HEK293 (cell line): ENCODE data around the gene CELA1.
"Not testable (repeated sequence)": the region's sequence is repeated elsewhere in the genome, so short reads cannot be mapped to it uniquely, and the experiment has no call there.

ENCODE experiments used
- CTCF ChIA-PET: fragments of 350-600 bp; formaldehyde crosslinking; extraction: SDS; loops from one replicate; lab custom pipeline; 2021; ENCODE audit warnings: antibody characterized with exemption; lab: Yijun Ruan, JAX
- POLR2A ChIA-PET: fragments of 300-600 bp; formaldehyde crosslinking; extraction: SDS; loops from one replicate; lab custom pipeline; 2020; ENCODE audit warnings: antibody characterized with exemption, inconsistent platforms; lab: Yijun Ruan, JAX
- H3K27ac ChIP-seq: fragments of 200-500 bp; sonication (Bioruptor generic); 2 replicates; pipeline ENCODE4 v1.5.1; 2014; ENCODE audit warnings: low read depth, low read length, control low read depth, inconsistent platforms; ENCODE audit errors: extremely low read depth
- H3K36me3 ChIP-seq, 2 experiments: fragments of 200-500 bp in 1 of 2; sonication (Bioruptor generic) in 1 of 2; 1 replicate in 1 of 2; 2 replicates in 1 of 2; pipeline ENCODE4 v1.5.1; 2014 to 2017; ENCODE audit warnings: inconsistent platforms in 2 of 2, low read length in 2 of 2; ENCODE audit not compliant: control insufficient read depth in 2 of 2, insufficient read depth in 1 of 2
- H3K4me1 ChIP-seq: fragments of 200-500 bp; sonication (Bioruptor generic); 2 replicates; pipeline ENCODE4 v1.5.1; 2014; ENCODE audit warnings: mild to moderate bottlenecking, low read length, inconsistent platforms; ENCODE audit not compliant: control insufficient read depth, insufficient read depth
- H3K4me3 ChIP-seq: 2 replicates; pipeline ENCODE4 v1.5.1; 2011; ENCODE audit warnings: low read depth, mild to moderate bottlenecking, control low read depth, low read length, moderate library complexity
- H3K9me3 ChIP-seq: fragments of 200-500 bp; sonication (Bioruptor generic); 2 replicates; pipeline ENCODE4 v1.5.1; 2014; ENCODE audit warnings: low read depth, low read length, inconsistent platforms; ENCODE audit not compliant: control insufficient read depth, insufficient read depth
- HOXC10 ChIP-seq: sonication (generic); formaldehyde crosslinking; IDR thresholded peaks from 2 replicates; pipeline ENCODE4 v1.8.1; 2023; ENCODE audit warnings: mild to moderate bottlenecking, missing genetic modification reagents
- ZBTB8A ChIP-seq: fragments of 450-650 bp; formaldehyde crosslinking; IDR thresholded peaks from 2 replicates; pipeline ENCODE4 v1.5.1; 2016; ENCODE audit warnings: missing biosample characterization, missing genetic modification characterization
- ZNF155 ChIP-seq: fragments of 450-650 bp; formaldehyde crosslinking; IDR thresholded peaks from 2 replicates; pipeline ENCODE4 v1.5.1; 2016; ENCODE audit warnings: missing biosample characterization, missing genetic modification characterization
- ZNF175 ChIP-seq: fragments of 450-650 bp; formaldehyde crosslinking; IDR thresholded peaks from 2 replicates; pipeline ENCODE4 v1.5.1; 2016; ENCODE audit warnings: missing biosample characterization, missing genetic modification characterization
- ZNF302 ChIP-seq: fragments of 450-650 bp; formaldehyde crosslinking; IDR thresholded peaks from 2 replicates; pipeline ENCODE4 v1.5.1; 2016; ENCODE audit warnings: missing biosample characterization, missing genetic modification characterization, low read depth
- ZNF404 ChIP-seq: fragments of 450-650 bp; formaldehyde crosslinking; IDR thresholded peaks from 2 replicates; pipeline ENCODE4 v1.5.1; 2017; ENCODE audit warnings: missing biosample characterization, missing genetic modification characterization
- ZNF426 ChIP-seq: fragments of 450-650 bp; formaldehyde crosslinking; IDR thresholded peaks from 2 replicates; pipeline ENCODE4 v1.5.1; 2017; ENCODE audit warnings: missing biosample characterization, missing genetic modification characterization, mild to moderate bottlenecking, inconsistent platforms, moderate library complexity
- ZNF555 ChIP-seq: fragments of 450-650 bp; formaldehyde crosslinking; conservative IDR thresholded peaks from 2 replicates; pipeline ENCODE4 v1.5.1; 2017; ENCODE audit warnings: missing biosample characterization, mild to moderate bottlenecking, missing genetic modification characterization, inconsistent platforms
- ZNF585B ChIP-seq: fragments of 450-650 bp; formaldehyde crosslinking; IDR thresholded peaks from 2 replicates; pipeline ENCODE4 v1.5.1; 2016; ENCODE audit warnings: missing biosample characterization, missing genetic modification characterization
- ZNF670 ChIP-seq: fragments of 450-650 bp; formaldehyde crosslinking; IDR thresholded peaks from 2 replicates; pipeline ENCODE4 v1.5.1; 2016; ENCODE audit warnings: missing biosample characterization, missing genetic modification characterization, low read depth
- TF ChIP-seq, protein P1 (sequence below): fragments of 450-650 bp; formaldehyde crosslinking; IDR thresholded peaks from 2 replicates; pipeline ENCODE4 v1.5.1; 2016; ENCODE audit warnings: missing biosample characterization, missing genetic modification characterization
- TF ChIP-seq, protein P2 (sequence below): fragments of 450-650 bp; formaldehyde crosslinking; IDR thresholded peaks from 2 replicates; pipeline ENCODE4 v1.5.1; 2016; ENCODE audit warnings: missing biosample characterization, missing genetic modification characterization
- TF ChIP-seq, protein P3 (sequence below): fragments of 450-650 bp; formaldehyde crosslinking; IDR thresholded peaks from 2 replicates; pipeline ENCODE4 v1.5.1; 2016; ENCODE audit warnings: missing biosample characterization, missing genetic modification characterization

The CELA1 gene

DNA sequence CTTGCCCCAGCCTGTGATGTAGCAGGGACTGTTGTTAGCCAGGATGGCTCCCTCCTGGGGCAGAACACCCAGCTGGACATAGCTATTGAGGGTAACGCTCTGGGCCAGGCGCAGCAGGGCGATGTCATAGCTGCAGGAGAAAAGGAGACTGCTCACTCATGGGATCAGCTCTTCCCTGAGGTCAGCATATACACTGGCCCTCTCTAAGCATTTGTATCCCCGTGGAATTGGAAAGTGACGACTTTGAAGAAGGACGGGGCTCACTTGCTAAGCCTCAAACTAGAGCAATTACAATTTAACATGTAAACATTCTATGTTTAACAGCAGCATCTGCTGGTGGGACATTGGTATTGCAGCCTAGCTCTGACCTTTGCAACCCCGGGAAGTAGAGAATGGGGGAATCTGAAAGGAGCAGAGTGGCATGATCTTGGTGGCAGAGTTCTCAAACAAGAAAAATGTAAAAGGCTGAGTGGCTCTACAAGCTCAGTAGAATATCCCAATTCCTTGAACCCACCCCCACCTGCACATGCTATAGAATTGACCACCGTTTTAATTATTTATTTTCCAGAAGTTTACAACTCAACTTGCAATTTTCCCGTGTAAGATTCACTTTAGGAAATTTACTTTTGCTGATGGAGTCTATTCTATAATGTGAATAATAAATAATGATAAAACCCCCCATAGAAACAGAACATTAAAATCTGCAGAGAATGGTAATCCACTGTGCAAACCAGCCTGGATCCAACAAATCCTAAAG is 5.0 kb downstream of the CELA1 start (continued):
- TF ChIP-seq, protein P1, sequence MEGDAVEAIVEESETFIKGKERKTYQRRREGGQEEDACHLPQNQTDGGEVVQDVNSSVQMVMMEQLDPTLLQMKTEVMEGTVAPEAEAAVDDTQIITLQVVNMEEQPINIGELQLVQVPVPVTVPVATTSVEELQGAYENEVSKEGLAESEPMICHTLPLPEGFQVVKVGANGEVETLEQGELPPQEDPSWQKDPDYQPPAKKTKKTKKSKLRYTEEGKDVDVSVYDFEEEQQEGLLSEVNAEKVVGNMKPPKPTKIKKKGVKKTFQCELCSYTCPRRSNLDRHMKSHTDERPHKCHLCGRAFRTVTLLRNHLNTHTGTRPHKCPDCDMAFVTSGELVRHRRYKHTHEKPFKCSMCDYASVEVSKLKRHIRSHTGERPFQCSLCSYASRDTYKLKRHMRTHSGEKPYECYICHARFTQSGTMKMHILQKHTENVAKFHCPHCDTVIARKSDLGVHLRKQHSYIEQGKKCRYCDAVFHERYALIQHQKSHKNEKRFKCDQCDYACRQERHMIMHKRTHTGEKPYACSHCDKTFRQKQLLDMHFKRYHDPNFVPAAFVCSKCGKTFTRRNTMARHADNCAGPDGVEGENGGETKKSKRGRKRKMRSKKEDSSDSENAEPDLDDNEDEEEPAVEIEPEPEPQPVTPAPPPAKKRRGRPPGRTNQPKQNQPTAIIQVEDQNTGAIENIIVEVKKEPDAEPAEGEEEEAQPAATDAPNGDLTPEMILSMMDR (tag by site-specific recombination), result peak; percentile 81
- TF ChIP-seq ZNF155 (tag by site-specific recombination) (no peak), ZNF555 (tag by site-specific recombination) (no peak), ZNF670 (tag by site-specific recombination) (no peak), HOXC10 (CRISPR knock-in tag) (no peak), ZNF302 (tag by site-specific recombination) (no peak), ZNF585B (tag by site-specific recombination) (no peak)
- TF ChIP-seq, protein P2, sequence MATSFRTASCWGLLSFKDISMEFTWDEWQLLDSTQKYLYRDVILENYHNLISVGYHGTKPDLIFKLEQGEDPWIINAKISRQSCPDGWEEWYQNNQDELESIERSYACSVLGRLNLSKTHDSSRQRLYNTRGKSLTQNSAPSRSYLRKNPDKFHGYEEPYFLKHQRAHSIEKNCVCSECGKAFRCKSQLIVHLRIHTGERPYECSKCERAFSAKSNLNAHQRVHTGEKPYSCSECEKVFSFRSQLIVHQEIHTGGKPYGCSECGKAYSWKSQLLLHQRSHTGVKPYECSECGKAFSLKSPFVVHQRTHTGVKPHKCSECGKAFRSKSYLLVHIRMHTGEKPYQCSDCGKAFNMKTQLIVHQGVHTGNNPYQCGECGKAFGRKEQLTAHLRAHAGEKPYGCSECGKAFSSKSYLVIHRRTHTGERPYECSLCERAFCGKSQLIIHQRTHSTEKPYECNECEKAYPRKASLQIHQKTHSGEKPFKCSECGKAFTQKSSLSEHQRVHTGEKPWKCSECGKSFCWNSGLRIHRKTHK, result no peak

DNA sequence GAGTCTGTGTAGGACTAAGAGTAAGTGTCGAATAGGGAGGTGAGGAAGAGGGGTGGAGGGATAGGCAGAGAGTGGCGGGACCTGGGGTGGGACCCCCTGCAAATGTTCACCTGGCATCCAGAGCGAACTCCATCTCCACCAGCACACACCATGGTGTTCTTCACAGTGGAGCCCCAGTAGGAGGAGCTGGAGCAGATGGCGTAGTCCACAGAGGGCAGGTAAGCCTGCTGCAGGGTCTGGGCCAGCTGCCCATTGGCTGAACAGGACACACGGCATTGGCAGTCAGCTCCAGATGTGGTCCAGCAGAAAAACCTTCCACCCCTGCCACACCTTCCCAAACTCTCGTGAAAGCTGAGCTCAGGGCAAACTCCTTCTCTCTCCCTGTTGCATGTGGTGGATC is 6.7 kb downstream of the CELA1 start:
- Histone ChIP-seq H3K9me3 (no peaks in the 10 kb centered on the region), H3K4me1 (no peaks in the 10 kb centered on the region), H3K4me3 (no peak overlapping the region), H3K36me3 (no peaks in the 10 kb centered on the region), H3K27ac (no peak overlapping the region)
- POLR2A ChIA-PET, result interaction anchor here (1.5 to 1.8 kb wide), 2 partner anchors 101 to 514 kb away, joined by 4 to 5 read pairs; partner anchors contain the start of gene DAZAP2
- CTCF ChIA-PET, result interaction anchor here (1.5 to 3.3 kb wide), 3 partner anchors 10 to 831 kb away, joined by 7 to 40 read pairs (median 14); no protein-coding TSS in a partner anchor
- TF ChIP-seq ZNF175 (no peak), ZNF404 (no peak), ZNF426 (no peak), ZBTB8A (tag by site-specific recombination) (no peak)
- TF ChIP-seq, protein P3, sequence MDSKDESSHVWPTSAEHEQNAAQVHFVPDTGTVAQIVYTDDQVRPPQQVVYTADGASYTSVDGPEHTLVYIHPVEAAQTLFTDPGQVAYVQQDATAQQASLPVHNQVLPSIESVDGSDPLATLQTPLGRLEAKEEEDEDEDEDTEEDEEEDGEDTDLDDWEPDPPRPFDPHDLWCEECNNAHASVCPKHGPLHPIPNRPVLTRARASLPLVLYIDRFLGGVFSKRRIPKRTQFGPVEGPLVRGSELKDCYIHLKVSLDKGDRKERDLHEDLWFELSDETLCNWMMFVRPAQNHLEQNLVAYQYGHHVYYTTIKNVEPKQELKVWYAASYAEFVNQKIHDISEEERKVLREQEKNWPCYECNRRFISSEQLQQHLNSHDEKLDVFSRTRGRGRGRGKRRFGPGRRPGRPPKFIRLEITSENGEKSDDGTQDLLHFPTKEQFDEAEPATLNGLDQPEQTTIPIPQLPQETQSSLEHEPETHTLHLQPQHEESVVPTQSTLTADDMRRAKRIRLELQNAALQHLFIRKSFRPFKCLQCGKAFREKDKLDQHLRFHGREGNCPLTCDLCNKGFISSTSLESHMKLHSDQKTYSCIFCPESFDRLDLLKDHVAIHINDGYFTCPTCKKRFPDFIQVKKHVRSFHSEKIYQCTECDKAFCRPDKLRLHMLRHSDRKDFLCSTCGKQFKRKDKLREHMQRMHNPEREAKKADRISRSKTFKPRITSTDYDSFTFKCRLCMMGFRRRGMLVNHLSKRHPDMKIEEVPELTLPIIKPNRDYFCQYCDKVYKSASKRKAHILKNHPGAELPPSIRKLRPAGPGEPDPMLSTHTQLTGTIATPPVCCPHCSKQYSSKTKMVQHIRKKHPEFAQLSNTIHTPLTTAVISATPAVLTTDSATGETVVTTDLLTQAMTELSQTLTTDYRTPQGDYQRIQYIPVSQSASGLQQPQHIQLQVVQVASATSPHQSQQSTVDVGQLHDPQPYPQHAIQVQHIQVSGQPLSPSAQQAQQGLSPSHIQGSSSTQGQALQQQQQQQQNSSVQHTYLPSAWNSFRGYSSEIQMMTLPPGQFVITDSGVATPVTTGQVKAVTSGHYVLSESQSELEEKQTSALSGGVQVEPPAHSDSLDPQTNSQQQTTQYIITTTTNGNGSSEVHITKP (tag by site-specific recombination), result 0 out of 2 replicates have a peak, but pooled peaks have one; percentile 38
- TF ChIP-seq, protein P1 (tag by site-specific recombination), result no peak

DNA sequence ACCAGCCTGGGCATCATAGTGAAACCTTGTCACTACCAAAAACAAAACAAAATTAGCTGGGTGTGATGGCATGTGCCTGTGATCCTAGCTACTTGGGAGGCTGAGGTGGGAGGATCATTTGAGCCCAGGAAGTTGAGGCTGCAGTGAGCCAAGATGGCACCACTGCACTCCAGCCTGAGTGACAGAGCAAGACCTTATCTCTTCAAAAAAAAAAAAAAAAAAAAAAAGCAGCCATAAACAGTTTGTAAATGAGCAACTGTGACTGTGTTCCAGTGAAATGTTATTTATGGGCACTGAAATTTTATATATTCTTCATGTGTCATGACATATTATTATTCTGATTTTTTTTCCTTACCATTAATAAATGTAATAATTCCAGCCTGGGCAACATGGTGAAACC is 9.1 kb downstream of the CELA1 start:
- CTCF ChIA-PET, result interaction anchor here (0.8 kb wide), 1 partner anchor 83 kb away, joined by 4 read pairs; no protein-coding TSS in a partner anchor
- H3K9me3 ChIP-seq, POLR2A ChIA-PET, H3K36me3 ChIP-seq, H3K4me3 ChIP-seq, H3K27ac ChIP-seq, H3K4me1 ChIP-seq: not testable (repeated sequence)
